HG03469 (cell line): ENCODE measurements around the gene C11orf21.
"Not testable (repeated sequence)": the region's sequence is repeated elsewhere in the genome, so short reads cannot be mapped to it uniquely, and the experiment has no call there.

ENCODE experiments used
- ATAC-seq: cut with Tn5 transposase; IDR thresholded peaks from one replicate; pipeline ENCODE4 v1.9.1; 2021; ENCODE audit warnings: mild to moderate bottlenecking, moderate library complexity, moderate number of reproducible peaks; ENCODE audit not compliant: unreplicated experiment

Gene C11orf21

DNA sequence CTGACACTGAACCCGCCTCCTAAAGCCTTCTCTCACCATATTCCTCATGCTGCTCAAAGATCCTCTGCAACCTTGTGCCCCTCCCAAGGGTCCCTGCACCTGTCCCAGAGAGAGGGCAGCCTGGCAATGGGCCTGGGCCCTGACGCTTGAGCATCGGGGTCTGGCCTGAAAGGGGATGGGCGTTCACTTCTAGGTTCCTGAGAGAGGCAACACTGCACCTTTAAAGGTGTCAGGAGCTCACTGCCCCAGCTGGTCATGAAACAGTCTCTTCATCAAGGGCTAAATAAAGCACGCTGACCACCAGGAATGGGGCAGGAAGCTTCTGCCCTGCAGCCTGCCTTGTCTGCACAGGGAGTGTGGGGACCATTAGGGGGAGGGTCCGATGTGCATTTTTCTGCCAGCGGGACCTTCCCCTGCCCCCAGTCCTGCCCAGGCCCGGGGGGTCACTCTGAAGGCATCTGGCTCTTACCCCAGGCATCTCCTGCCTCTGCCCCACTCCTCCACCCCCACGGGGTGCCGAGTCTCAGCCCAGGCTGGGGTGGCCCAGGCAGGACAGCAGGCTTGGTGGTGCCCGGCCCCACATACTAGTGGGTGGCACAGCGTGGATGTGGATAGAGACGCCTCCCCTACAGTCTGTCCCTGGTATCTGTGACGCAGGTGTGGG, 3.5 kb downstream of the C11orf21 start:
- ATAC-seq = no peak

DNA sequence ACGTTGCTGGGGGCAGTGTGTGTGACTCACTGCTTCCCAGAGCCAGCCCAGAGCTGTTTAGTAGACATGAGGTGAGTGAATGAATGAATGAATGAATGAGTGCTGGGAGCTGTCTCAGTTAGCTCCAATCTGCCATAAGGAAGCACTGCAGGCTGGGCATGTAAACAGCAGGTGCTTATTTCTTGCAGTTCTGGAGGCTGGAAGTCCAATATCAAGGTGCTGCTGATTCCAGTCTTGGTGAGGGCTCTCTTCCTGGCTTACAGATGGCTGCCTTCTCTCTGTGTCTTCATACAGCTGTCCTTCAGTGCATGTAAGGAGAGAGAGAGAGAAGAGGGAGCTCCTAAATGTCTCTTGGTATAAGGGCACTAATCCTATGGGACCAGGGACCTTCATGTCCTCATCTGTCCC, 4.1 kb downstream of the C11orf21 start:
- no peak for ATAC-seq

DNA sequence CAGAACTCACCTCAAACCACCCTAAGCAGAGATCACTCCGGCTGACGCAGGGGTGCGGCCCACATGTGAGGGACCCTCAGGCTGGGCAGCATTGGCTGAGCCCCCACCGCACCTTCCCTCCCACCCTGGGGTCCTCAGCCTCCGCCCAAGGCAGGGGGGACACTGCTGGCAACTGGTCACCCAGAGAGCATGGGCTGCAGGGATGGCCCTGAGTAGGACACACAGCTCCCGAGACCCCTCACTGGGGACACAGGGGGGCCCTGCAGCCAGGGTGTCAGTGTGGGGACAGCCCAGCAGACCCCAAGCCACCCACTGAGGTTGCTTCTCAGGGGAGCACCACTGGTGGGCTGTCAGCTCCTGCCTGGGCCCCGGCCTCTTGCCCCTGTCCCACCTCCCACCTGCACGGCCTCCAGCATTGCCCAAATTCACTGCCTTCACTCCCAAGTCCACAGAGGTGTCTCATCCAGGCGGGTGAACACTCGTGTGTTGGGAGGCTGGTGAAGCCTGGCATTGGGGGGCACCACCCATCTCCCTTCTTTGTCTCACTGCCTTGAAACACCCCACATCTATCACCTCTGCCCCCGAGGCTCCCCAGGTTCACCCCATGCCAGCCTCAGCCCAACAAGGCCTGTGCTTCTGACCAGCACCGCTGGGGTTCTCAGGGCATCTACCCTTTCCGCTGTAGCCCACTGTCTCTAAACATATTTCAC, 4.7 kb downstream of the C11orf21 start:
- ATAC-seq = no peak

DNA sequence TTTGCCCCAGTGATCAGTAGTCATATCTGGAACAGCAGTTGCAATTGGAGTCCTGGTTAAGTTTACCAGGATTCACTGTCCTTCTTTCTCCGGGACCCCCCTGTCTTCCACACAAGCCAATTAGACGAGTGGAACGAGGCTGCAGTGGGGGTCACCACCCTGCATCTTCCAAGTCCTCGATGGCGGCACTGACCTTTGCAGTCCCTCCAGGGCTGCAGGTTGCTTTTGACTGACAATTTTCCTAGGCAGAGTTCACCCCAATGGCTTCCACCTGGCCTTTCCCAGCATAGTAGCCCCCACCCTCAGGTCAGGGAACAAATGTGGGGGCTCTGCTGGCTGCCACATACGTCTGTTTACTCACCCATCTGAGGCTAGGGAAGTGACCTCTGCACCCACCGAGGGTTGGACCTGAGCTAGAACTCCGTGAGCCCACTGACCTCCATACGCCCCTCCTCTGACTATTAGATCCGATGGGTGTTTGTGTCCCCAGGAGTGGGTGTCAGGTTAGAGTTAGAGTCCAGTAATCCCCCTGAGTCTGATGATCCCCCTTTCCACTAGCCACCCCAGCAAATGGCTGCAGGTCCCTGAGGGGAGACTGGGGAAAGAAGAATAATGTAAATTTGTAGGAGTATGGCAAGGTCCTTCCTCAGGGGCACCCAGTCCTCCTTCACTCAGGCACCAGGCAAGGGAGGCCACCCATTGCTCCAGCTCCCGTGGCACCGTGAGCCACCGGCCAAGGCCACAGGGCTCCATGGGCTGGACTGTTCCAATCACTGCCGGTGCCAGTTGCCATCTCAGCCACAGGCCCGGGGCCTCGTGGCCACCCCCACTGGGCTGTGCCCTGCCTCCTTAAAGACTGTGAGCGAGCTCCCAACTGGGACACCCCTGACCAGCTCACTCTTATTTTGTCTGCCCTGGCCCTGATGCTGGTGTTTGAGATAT, 5.5 kb downstream of the C11orf21 start:
- ATAC-seq = no peak

DNA sequence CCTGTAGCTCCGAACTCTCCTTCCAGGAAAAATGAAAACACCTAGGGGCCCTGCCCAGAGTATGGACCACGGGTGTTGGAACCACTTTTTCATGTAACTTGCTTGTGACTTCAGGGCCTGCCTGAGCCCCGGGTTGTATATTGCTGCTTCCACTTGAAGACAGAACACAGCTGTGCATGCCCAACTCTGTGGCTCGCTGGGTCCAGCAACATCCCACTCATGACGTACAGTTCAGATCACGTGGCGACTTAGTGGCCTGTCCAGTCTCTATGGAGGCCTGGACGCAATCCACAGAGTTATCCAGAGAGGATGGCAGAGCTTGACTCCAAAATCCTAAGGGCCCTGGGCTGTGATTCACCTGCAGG, 6.8 kb downstream of the C11orf21 start:
- ATAC-seq = no peak

DNA sequence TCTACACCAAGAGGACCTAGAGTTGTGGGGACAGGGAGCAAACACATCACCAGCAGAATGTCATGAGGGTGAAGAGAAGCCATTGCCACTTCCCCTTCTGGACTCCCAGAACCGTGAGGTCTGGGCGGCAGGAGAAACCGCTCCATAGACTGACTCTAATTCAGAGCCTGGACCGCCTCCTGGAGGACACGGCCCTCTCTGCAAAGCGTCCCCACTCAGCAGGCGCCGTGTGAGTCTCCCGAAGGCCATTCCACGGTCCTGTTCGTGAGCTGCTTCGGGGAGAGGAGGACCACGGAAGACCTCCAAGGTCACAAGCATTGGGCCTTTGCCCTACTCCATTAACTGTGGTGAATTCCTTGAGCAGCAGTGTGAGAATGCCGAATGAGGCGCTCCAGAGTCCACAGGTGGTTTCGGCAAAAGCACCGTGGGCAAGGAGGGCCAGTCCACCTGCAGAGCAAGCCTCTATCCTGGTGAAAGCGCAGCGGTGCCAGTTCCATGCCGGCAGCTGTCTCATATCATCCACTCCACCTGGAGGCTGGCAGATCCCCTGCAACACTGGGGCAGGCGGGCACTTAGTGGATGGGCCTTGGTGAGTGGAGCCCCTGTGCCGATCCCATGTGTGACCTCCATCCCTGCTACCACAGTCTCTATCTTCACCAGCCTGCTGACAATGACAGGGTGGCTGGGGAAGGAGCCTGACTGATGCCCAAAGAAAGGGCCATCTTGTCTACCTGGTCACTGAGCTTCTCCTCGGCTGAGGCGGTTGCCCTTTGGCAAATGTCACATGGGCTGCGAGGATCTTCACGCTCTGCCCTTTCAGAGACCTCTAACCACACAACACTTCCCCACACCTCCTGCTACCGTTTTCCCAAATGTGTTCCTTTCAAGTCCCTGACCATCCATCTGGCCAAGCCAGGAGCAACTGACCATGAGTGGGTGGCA, 7.5 kb downstream of the C11orf21 start:
- ATAC-seq = no peak

DNA sequence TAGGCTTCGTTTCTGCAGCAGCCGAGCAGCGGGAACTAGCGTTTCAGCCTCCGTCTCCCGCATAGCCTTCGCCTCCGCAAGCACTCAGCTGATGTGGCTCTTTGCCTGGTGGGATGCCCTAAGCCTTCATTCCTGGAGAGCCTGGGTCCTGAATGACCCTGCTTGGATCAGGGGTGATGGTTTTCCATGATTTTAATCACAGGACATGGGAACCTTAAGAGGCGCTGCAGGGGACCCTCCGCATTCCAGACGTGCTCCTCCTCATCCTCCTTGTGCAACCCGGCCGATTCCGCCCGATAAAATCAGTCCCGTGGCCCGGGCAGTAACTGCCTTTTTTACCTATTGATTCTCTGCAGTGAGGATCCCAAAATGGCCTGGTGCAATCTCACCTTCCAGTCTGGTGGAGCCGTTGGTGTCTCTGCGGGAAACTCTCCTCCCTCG, 8.2 kb downstream of the C11orf21 start:
- ATAC-seq = no peak

DNA sequence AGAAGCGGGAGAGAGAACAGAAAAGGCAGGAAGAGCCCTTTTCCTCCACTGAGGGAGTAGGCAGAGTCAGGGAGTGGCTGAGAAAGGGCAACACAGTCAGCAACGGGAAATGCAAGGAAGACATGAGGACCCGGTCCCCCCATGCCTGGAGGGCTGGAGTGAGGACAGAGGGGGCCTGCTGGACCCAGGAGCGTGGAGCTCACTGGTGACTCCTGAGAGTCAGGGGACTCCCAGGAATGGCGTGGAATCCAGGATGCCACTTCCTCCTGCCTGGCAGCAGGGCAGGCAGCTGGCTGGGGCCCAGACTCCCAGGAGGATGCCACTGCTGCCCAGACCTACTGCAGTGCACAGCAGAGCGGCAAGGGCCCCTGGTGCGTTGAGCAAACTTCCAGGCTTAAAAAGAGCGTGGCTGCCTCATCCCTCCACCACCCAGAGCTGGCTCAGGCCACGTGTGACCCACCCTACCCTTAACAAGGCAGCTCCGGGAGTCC, 11.3 kb downstream of the C11orf21 start:
- ATAC-seq = no peak

DNA sequence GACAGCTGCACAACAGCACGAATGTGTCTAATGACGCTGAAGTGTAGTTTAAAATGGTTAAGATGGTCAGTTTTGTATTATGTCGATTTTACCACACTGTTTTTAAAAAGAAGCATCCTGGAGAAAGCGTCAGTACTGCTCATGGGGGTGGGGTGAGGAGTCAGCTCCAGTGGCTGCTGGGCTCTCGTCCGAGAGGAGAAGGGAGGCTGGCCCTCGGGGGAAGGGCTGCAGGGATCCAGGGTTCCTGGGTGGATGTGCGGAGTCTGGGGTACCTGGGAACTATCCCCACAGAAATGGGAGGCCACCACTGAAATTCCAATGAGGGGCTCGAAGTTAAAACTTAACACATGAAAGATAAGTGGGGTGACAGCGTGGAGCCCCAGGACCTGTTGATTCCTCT, 11.9 kb downstream of the C11orf21 start:
- no peak for ATAC-seq

DNA sequence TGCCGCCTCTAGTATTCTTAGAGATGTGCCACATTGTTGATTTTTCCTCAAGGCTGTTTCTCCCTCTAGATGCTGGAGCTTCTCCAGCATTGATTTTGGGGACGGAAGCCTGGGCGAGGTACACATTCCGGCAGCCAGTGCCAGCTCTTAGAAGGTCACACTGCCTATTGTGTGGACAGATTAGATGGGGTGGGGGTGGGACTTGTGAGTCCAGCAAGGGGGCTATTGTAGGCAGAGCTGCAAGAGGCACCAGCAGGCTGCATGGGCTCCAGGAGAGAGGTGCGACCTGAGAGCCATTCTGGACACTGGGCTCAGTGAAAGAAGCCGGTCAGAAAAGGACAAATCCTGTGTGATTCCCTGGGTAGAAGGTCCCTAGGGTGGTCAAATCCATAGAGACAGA, 12.4 kb downstream of the C11orf21 start:
- ATAC-seq = no peak

DNA sequence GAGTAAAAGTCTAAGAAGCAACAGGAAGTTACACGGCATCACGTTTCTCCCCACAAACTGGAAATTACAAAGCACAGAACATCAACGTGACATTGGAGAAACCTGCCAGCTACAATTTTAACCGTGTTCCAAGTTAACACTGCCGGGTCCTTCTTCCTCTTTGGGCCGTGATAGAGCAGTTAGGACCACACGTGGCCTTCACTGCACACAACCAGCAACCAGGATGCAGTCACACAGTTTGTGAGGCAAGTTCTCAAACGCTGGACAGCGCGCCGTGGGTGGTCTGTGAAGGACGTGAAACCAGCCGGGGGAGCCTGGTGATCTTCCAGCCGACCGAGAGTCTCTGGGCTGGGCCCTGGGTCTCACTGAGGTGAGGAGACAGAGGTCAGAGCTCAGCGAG, 14.6 kb downstream of the C11orf21 start:
- ATAC-seq = no peak

DNA sequence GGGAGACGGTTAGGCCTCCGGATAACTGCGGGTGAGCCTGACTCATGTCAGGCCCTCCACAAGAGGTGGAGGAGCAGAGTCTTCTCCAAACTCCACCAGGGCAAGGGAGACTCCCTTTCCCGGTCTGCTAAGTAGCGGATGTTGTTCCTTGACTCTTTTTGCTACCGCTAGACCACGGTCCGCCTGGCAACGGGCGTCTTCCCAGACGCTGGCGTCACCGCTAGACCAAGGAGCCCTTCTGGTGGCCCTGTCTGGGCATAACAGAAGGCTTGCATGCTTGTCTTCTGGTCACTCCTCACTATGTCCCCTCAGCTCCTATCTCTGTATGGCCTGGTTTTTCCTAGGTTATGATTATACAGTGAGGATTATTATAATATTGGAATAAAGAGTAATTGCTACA, 15.4 kb downstream of the C11orf21 start:
- not testable (repeated sequence) for ATAC-seq

DNA sequence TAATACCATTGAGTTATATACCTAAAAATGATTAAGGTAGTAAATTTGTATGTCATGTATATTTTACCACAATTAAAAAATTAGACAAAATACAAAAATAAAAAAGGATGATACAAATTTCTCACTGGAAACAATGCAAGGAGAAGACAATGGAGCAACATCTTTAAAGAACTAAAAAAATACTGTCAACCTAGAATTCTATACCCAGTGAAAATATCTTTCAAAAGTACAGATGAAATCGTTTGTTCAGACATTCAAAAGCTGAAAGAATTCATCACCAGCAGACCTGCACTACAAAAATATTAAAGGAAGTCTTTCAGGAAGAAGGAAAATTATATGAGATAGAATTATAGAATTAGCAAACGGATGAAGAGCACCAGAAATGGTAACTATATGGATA, 21.5 kb downstream of the C11orf21 start:
- ATAC-seq = no peak

DNA sequence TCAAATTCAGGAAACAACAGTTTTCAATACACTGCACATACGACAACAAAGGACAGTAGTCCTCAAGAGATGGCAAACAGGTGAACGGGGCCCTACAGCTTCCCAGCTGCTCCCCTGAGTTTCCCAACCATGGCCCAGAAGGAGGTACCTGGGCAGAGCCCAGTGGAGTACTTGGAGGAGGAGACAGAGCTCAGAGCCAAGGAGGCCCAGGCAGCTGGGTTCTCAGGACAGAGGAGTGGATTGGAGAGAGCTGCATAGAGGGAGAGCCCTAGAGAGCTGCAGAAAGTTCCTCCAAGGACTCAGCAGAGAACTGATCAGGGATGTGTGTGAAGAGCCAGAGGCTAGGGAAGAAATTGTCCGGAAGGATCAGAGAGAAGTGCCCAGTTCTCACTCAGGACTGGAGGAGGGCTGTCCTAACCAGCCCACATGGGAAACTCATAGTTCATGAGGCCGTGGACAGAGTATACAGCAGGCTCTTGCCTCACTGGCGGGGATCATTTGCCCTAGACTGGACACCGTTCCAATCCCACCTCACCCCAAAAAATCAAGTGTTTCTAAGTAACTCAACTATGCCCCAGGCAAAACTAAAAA, 23.7 kb downstream of the C11orf21 start:
- no peak for ATAC-seq

DNA sequence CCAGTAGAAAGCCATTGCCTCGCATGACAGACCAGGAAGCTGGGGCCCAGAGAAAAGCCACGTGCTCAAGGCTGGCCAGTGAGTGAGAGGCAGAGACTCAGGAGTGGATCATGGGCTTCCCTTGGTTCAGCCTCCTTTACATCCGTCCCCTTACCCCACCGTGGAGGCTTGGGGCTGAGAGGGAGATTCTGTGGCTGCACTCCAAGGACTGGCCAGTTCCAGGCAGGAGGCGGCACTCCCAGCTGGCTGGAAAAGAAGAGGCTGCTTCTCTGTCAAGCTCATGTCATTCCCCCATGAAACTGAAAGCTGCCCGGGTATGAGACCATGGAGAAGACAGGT, 24.7 kb downstream of the C11orf21 start:
- ATAC-seq = no peak

DNA sequence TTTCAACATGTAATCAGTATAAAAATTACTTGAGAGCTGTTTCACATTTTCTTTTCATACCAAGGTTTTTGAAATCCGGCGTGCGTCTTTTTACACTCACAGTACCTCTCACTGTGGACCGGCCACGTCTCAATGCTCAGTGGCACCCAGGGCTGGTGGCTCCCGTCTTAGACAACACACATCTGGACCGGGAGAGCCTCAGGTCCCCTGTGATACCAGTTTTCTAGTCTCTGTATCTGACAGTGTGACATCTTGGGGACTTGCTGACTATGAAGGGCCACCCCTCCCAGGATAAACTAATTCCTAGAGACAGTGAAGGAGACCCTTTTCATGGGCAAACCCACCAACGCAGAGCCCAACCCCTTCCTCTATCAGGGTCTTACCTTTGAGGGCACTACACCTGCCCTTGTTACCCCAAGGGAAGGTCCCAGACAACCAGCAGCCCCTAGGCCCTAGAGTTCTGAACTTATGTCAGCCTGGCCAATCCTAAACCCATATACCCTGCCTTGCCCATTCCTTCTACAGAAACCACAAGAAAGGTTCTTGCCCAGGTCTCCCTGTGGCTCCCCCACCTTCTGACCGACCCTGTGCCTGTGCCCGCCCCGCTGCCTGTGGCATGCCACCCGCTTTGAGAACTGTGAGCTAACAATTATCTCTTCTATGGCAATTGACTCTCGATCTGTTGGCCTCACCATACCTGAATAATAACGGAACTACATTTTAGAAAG, 25.3 kb downstream of the C11orf21 start:
- ATAC-seq = no peak

DNA sequence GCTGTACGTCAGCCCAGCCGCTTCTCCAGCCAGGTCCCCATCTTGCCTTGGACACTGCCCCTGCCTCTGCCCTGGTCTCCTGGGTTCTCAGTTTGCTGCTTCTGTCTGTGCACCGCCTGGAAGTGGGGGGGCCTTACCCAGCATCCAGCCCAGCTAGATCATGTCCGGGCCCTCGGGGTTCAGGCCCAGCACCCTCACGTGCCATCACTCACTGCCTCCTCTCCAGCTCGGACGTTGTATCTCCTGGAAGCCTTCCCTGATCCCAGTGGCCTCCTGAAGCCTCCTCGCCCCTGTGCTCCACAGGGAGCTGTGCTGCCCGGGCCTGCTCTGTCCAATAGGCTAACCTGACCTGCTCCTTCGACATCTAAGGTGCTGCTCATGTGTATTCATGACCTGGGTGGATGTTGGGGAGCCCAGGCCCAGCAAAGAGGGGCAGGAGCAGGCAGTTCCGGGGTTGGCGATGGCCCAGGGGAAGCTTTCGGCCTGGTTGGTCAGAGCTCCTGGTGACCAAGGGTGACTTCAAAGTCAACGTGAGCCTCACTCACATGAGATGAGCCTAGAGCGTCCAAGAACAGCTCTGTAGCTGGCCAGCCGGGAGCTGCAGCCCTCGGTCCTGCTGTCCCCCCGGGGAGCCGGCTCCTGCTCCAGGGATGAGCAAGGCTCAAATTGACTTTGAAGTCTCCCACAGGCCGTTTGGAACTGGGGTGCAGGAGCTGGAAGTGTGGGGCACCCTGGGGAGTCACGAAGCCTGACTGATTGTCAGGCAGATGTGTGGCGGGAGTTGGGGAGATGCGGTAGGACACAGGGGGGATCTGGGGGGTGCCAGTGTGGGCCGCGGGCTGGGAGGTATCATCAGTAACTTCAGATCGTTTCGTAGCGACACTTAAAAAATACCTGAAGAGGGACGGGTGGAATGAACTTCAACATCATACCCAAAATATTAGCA, 26.1 kb downstream of the C11orf21 start:
- no peak for ATAC-seq

DNA sequence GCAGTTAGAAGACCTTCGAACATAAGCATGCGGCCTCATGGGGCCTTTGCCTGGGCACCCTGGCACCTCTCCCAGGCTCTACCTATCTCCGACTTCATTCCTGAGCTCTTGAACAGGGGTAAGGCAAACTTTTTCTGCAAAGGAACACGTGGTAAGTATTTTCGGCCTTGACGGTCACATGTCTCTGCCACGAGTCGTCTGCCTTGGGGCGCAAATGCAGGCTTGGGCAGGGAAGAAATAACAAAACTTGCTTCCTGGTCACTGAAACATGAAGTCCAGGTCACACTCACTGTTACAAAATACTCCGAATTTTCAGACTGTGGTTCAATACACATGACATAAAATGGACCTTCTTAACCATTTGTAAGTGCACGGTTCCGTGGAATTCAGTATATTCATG, 27.9 kb downstream of the C11orf21 start:
- ATAC-seq = no peak
